GM19463 (cell line): ENCODE data around the gene WDR38.
"Not testable (repeated sequence)": the region's sequence is repeated elsewhere in the genome, so short reads cannot be mapped to it uniquely, and the experiment has no call there.

Experiments
- ATAC-seq: cut with Tn5 transposase; IDR thresholded peaks from one replicate; pipeline ENCODE4 v1.9.1; 2021; ENCODE audit warnings: mild to moderate bottlenecking, moderate library complexity; ENCODE audit not compliant: unreplicated experiment

WDR38 gene

GRCh38 chr9:124831642-124832364, 21.5 kb upstream of the WDR38 start:
- no peak for ATAC-seq

- no peak for ATAC-seq
These were observed 18.7 kb upstream of the WDR38 start for GRCh38 chr9:124834591-124834990.

GRCh38 chr9:124835026-124835557, 18.2 kb upstream of the WDR38 start:
- ATAC-seq: no peak

GRCh38 chr9:124838132-124838531, 15.1 kb upstream of the WDR38 start:
- ATAC-seq: not testable (repeated sequence)

GRCh38 chr9:124838567-124839275, 14.5 kb upstream of the WDR38 start:
- ATAC-seq: not testable (repeated sequence)

GRCh38 chr9:124839612-124840299, 13.5 kb upstream of the WDR38 start:
- ATAC-seq: no peak

- ATAC-seq: no peak
These were observed 12.9 kb upstream of the WDR38 start for GRCh38 chr9:124840300-124840833.

GRCh38 chr9:124841075-124841821, 12.0 kb upstream of the WDR38 start:
- no peak for ATAC-seq

- ATAC-seq: no peak
These were observed 9.7 kb upstream of the WDR38 start for GRCh38 chr9:124843456-124844034.

GRCh38 chr9:124844291-124844690, 9.0 kb upstream of the WDR38 start:
- ATAC-seq: no peak

- not testable (repeated sequence) for ATAC-seq
These were observed 6.8 kb upstream of the WDR38 start for GRCh38 chr9:124846467-124846866.

GRCh38 chr9:124846969-124847368, 6.3 kb upstream of the WDR38 start:
- no peak for ATAC-seq

- no peak for ATAC-seq
These were observed 3.5 kb upstream of the WDR38 start for GRCh38 chr9:124849801-124850200.

GRCh38 chr9:124852121-124852828, 985 bp upstream of the WDR38 start:
- no peak for ATAC-seq

GRCh38 chr9:124853605-124854143, 414 bp downstream of the WDR38 start:
- no peak for ATAC-seq

- no peak for ATAC-seq
These were observed 901 bp downstream of the WDR38 start for GRCh38 chr9:124854161-124854560.

GRCh38 chr9:124854822-124855221, 1.6 kb downstream of the WDR38 start:
- ATAC-seq: no peak

GRCh38 chr9:124855566-124855943, 2.3 kb downstream of the WDR38 start:
- no peak for ATAC-seq
